Panc1 (cell line): Measurements from ENCODE around the gene TCEANC2.

Experiments used
- POLR2AphosphoS5 ChIP-seq: IDR thresholded peaks from 2 replicates; pipeline ENCODE4 v1.6.1; 2012; ENCODE audit warnings: mild to moderate bottlenecking, low read depth, low read length, moderate library complexity
- REST ChIP-seq, 2 experiments: IDR thresholded peaks; 2 replicates each; pipeline ENCODE4 v1.6.1; 2011 to 2012; ENCODE audit warnings: low read depth in 2 of 2, control low read depth in 1 of 2, low read length in 1 of 2, mild to moderate bottlenecking in 1 of 2, moderate library complexity in 1 of 2; ENCODE audit not compliant: insufficient read depth in 1 of 2
- TCF7L2 ChIP-seq: IDR thresholded peaks from 2 replicates; pipeline ENCODE4 v1.6.1; 2011; ENCODE audit warnings: mild to moderate bottlenecking, low read depth, low read length, inconsistent platforms
- TF ChIP-seq, protein P1 (sequence below): fragments of 450-650 bp; IDR thresholded peaks from 2 replicates; pipeline ENCODE4 v1.5.1; 2017; ENCODE audit warnings: mild to moderate bottlenecking

- TF ChIP-seq, protein P1, sequence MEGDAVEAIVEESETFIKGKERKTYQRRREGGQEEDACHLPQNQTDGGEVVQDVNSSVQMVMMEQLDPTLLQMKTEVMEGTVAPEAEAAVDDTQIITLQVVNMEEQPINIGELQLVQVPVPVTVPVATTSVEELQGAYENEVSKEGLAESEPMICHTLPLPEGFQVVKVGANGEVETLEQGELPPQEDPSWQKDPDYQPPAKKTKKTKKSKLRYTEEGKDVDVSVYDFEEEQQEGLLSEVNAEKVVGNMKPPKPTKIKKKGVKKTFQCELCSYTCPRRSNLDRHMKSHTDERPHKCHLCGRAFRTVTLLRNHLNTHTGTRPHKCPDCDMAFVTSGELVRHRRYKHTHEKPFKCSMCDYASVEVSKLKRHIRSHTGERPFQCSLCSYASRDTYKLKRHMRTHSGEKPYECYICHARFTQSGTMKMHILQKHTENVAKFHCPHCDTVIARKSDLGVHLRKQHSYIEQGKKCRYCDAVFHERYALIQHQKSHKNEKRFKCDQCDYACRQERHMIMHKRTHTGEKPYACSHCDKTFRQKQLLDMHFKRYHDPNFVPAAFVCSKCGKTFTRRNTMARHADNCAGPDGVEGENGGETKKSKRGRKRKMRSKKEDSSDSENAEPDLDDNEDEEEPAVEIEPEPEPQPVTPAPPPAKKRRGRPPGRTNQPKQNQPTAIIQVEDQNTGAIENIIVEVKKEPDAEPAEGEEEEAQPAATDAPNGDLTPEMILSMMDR: no peak
- TF ChIP-seq TCF7L2: no peak
- no peak for TF ChIP-seq POLR2AphosphoS5
- TF ChIP-seq REST (IDR thresholded peaks at IDR 0.05; ENCODE audit: insufficient read depth in 1 of 2, low read depth in 2 of 2, low read length in 1 of 2): no peak
These were observed 72.9 kb downstream of the TCEANC2 start for GRCh38 chr1:54126271-54126815.
